ENCODE measurements around the gene BTF3L4. TPM values are rescaled to one million over a fixed set of nuclear protein-coding genes. Genes with fewer than 3 reads are reported as not detected.

BTF3L4 gene
- total RNA-seq, 1 donor = 119 TPM

GRCh38 chr1:52123622-52124021 lies 67.5 kb downstream of the BTF3L4 start:
- Histone ChIP-seq H3K4me2 (ENCODE audit: insufficient read depth, low read length) (no peak overlapping the region), H2AFZ (ENCODE audit: low read length) (no peak overlapping the region), H3K4me1 (ENCODE audit: insufficient read depth, low read length) (no peaks in the 10 kb centered on the region), H3K79me2 (ENCODE audit: insufficient read depth, low read length) (no peaks in the 10 kb centered on the region), H3K4me3 (ENCODE audit: insufficient read depth, low read length) (no peak overlapping the region), H3K9me3 (ENCODE audit: low read depth, low read length) (no peaks in the 10 kb centered on the region), H3K27me3 (ENCODE audit: insufficient read depth, low read length) (peaks cover 6% of the 10 kb centered on the region), H3K27ac (ENCODE audit: low read depth, low read length) (no peak overlapping the region), H3K36me3 (ENCODE audit: insufficient read depth, low read length) (no peaks in the 10 kb centered on the region), H4K20me1 (ENCODE audit: insufficient read depth, low read length) (no peaks in the 10 kb centered on the region)
- TF ChIP-seq CTCF (IDR thresholded peaks at IDR 0.05; ENCODE audit: extremely low read depth, low read depth, low read length) = no peak
- no peak for DNase-seq (ENCODE audit: insufficient read length, low spot score, missing footprints)

GRCh38 chr1:52125736-52126359 lies 69.8 kb downstream of the BTF3L4 start:
- no peaks in the 10 kb centered on the region for H3K79me2 ChIP-seq (ENCODE audit: insufficient read depth, low read length)
- H3K27me3 ChIP-seq (ENCODE audit: insufficient read depth, low read length) = peaks cover 3% of the 10 kb centered on the region
- no peak overlapping the region for H3K27ac ChIP-seq (ENCODE audit: low read depth, low read length)
- no peak overlapping the region for H3K4me3 ChIP-seq (ENCODE audit: insufficient read depth, low read length)
- no peak for TF ChIP-seq CTCF (IDR thresholded peaks at IDR 0.05; ENCODE audit: extremely low read depth, low read depth, low read length)
- no peak overlapping the region for H3K4me2 ChIP-seq (ENCODE audit: insufficient read depth, low read length)
- H2AFZ ChIP-seq (ENCODE audit: low read length) = no peak overlapping the region
- no peaks in the 10 kb centered on the region for H3K4me1 ChIP-seq (ENCODE audit: insufficient read depth, low read length)
- no peak for DNase-seq (ENCODE audit: insufficient read length, low spot score, missing footprints)
- no peaks in the 10 kb centered on the region for H3K9me3 ChIP-seq (ENCODE audit: low read depth, low read length)
- H3K36me3 ChIP-seq (ENCODE audit: insufficient read depth, low read length) = no peaks in the 10 kb centered on the region
- no peaks in the 10 kb centered on the region for H4K20me1 ChIP-seq (ENCODE audit: insufficient read depth, low read length)

- no peak for DNase-seq (ENCODE audit: insufficient read length, low spot score, missing footprints)
- Histone ChIP-seq H3K4me3 (ENCODE audit: insufficient read depth, low read length) (no peak overlapping the region), H3K36me3 (ENCODE audit: insufficient read depth, low read length) (no peaks in the 10 kb centered on the region), H3K27ac (ENCODE audit: low read depth, low read length) (no peak overlapping the region), H3K79me2 (ENCODE audit: insufficient read depth, low read length) (no peaks in the 10 kb centered on the region), H3K9me3 (ENCODE audit: low read depth, low read length) (no peaks in the 10 kb centered on the region), H3K4me1 (ENCODE audit: insufficient read depth, low read length) (no peaks in the 10 kb centered on the region), H3K4me2 (ENCODE audit: insufficient read depth, low read length) (no peak overlapping the region), H2AFZ (ENCODE audit: low read length) (no peak overlapping the region), H3K27me3 (ENCODE audit: insufficient read depth, low read length) (peaks cover 2% of the 10 kb centered on the region), H4K20me1 (ENCODE audit: insufficient read depth, low read length) (no peaks in the 10 kb centered on the region)
- peak; percentile 89 for TF ChIP-seq CTCF (IDR thresholded peaks at IDR 0.05; ENCODE audit: extremely low read depth, low read depth, low read length)
These were observed 71.4 kb downstream of the BTF3L4 start for GRCh38 chr1:52127181-52128180.

Data from osteoblast (primary cell).